Measurements from ENCODE around the gene OPN3. TPM values are rescaled to one million over a fixed set of nuclear protein-coding genes. Genes with fewer than 3 reads are reported as not detected.

The OPN3 gene
- total and polyA plus RNA-seq, 2 of the 4 experiments (the other 2 are of a cell fraction): 16.4 to 21.9 TPM

GRCh38 chr1:241590719-241591118 lies 49.5 kb downstream of the OPN3 start:
- WGBS, 2 experiments (ENCODE audit: extremely low coverage in 2 of 2, insufficient read length in 1 of 2): 74% methylated on average over 3 of the region's 4 CpGs; no CpG with 5 or more reads in 1 of the 2 experiments
- Histone ChIP-seq H3K4me2 (ENCODE audit: low read depth, low read length) (no peak overlapping the region), H3K4ac (ENCODE audit: low read depth, low read length) (no peak overlapping the region), H3K14ac (replicated peaks; ENCODE audit: low read depth, low read length) (no peak overlapping the region), H3K36me3 (ENCODE audit: control insufficient read depth, insufficient read depth, low read length) (peaks cover 3% of the 10 kb centered on the region), H3K27ac (ENCODE audit: insufficient read depth, low read length) (no peak overlapping the region), H2BK20ac (ENCODE audit: low read depth, low read length) (no peak overlapping the region), H2AK5ac (ENCODE audit: low read depth, low read length) (no peak overlapping the region), H3K9ac (ENCODE audit: low read depth, low read length) (no peak overlapping the region), H3K18ac (ENCODE audit: low read depth, low read length) (no peak overlapping the region), H2BK5ac (ENCODE audit: low read depth, low read length, poor library complexity, severe bottlenecking) (no peak overlapping the region), H3K56ac (ENCODE audit: extremely low read depth, insufficient read depth, low read length) (no peak overlapping the region), H4K8ac (ENCODE audit: low read depth in 2 of 2, low read length in 2 of 2) (no peak overlapping the region), H3K27me3 (ENCODE audit: control insufficient read depth, insufficient read depth, low read length) (no peaks in the 10 kb centered on the region), H2AFZ (replicated peaks; ENCODE audit: low read length, poor library complexity) (peak overlapping the region; percentile 44), H3K23ac (ENCODE audit: low read depth, low read length) (no peak overlapping the region), H4K5ac (ENCODE audit: low read depth, low read length) (no peak overlapping the region), H2BK120ac (ENCODE audit: low read depth, low read length) (no peak overlapping the region), H3K79me1 (ENCODE audit: low read depth in 1 of 2, low read length in 2 of 2) (no peaks in the 10 kb centered on the region), H3K9me3 (ENCODE audit: control insufficient read depth, insufficient read depth, low read length) (no peaks in the 10 kb centered on the region), H3K9me1 (ENCODE audit: insufficient read depth, low read length) (no peaks in the 10 kb centered on the region), H4K91ac (ENCODE audit: insufficient read depth, low read depth, low read length) (no peak overlapping the region), H3K4me1 (ENCODE audit: control insufficient read depth, insufficient read depth, low read length) (peaks cover 6% of the 10 kb centered on the region), H2AK9ac (replicated peaks; ENCODE audit: low read depth, low read length, poor library complexity) (no peak overlapping the region), H2BK15ac (ENCODE audit: low read depth, low read length) (no peak overlapping the region), H3K4me3 (ENCODE audit: insufficient read depth, low read depth, low read length) (no peak overlapping the region), H4K20me1 (ENCODE audit: insufficient read depth, low read length) (no peaks in the 10 kb centered on the region)
- ChIA-PET CTCF (interaction anchor here (0.6 to 1.7 kb wide), 2 partner anchors 9 to 36 kb away, joined by 6 to 7 read pairs; no protein-coding TSS in a partner anchor), POLR2A (ENCODE audit: unreplicated experiment) (no interaction called here)
- TF ChIP-seq FOS (IDR thresholded peaks at IDR 0.05; ENCODE audit: low read depth, low read length) (no peak), USF2 (IDR thresholded peaks at IDR 0.05; ENCODE audit: low read depth, low read length) (no peak), MAFK (IDR thresholded peaks at IDR 0.05; ENCODE audit: low read depth, low read length) (no peak), MAZ (IDR thresholded peaks at IDR 0.05; ENCODE audit: borderline replicate concordance, low read depth, low read length) (no peak), RAD21 (IDR thresholded peaks at IDR 0.05; ENCODE audit: low read length) (no peak), POLR2A (IDR thresholded peaks at IDR 0.05; ENCODE audit: low read depth, low read length) (no peak), BHLHE40 (IDR thresholded peaks at IDR 0.05; ENCODE audit: low read depth, low read length) (no peak), CHD1 (IDR thresholded peaks at IDR 0.05; ENCODE audit: low read depth, low read length) (no peak), RFX5 (IDR thresholded peaks at IDR 0.05; ENCODE audit: low read depth, low read length) (no peak)
- dilution Hi-C loops (cut with HindIII; ENCODE audit: low sequenced_read_pairs, unreplicated experiment) (no loop called here), intact Hi-C loops (cut with micrococcal nuclease) (no loop called here), in situ Hi-C loops (cut with MboI; ENCODE audit: low sequenced_read_pairs) (no loop called here)
- BruUV-seq (replicated peaks): no TSS peak
- ATAC-seq (ENCODE audit: low read depth) (no peak), DNase-seq (no peak)

Measured in IMR-90 (cell line).